ENCODE measurements around the gene CLIP2. TPM values are rescaled to one million over a fixed set of nuclear protein-coding genes. Genes with fewer than 3 reads are reported as not detected.

CLIP2 gene
- total RNA-seq, 1 experiment from 2014 or later = 39.9 TPM

DNA sequence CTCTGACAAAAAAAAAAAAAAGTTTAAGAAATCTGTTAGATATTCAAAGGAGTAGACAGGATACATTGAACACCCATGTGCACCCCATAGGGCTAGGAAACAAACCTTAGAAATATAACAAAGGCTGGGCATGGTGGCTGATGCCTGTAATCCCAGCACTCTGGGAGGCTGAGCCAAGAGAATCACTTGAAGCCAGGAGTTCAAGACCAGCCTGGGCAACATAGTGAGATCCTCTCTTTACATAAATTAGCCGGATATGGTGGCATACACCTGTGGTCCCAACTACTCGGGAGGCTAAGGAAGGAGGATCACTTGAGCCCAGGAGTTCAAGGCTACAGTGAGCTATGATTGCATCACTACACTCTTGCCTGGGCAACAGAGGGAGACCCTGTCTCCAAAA is 15.3 kb downstream of the CLIP2 start:
- TF ChIP-seq CTCF (IDR thresholded peaks at IDR 0.05) (no peak), REST (IDR thresholded peaks at IDR 0.05; ENCODE audit: insufficient read depth in 1 of 2, low read depth in 2 of 2, low read length in 1 of 2) (no peak), POLR2AphosphoS5 (IDR thresholded peaks at IDR 0.05; ENCODE audit: low read depth, low read length) (no peak), SIN3A (IDR thresholded peaks at IDR 0.05; ENCODE audit: borderline replicate concordance, insufficient read depth, low read depth, low read length) (no peak), TCF7L2 (IDR thresholded peaks at IDR 0.05; ENCODE audit: low read depth, low read length) (no peak)
- no peaks in the 10 kb centered on the region for H3K36me3 ChIP-seq (ENCODE audit: control insufficient read depth, insufficient read depth, low read length)
- H3K9me3 ChIP-seq (ENCODE audit: control insufficient read depth, insufficient read depth, low read depth, low read length) = no peaks in the 10 kb centered on the region
- CTCF ChIA-PET = no interaction called here
- in situ Hi-C loops (cut with HindIII; ENCODE audit: low pct_unique_long_range_greater_than_20kb, low sequenced_read_pairs) (no loop called here), intact Hi-C loops (cut with micrococcal nuclease; ENCODE audit: unreplicated experiment) (no loop called here)
- no peak for DNase-seq (ENCODE audit: low read depth, low spot score)
- no peak overlapping the region for H3K4me3 ChIP-seq (ENCODE audit: low read depth in 2 of 2, low read length in 2 of 2)
- POLR2A ChIA-PET = no interaction called here
- H3K27me3 ChIP-seq (ENCODE audit: control insufficient read depth, insufficient read depth, low read length) = no peaks in the 10 kb centered on the region
- no peak for ATAC-seq
- H3K4me1 ChIP-seq (ENCODE audit: control insufficient read depth, insufficient read depth, low read length) = peaks cover 24% of the 10 kb centered on the region
- H3K27ac ChIP-seq (ENCODE audit: low read length) = no peak overlapping the region
- no TSS peak for BruUV-seq (replicated peaks)

DNA sequence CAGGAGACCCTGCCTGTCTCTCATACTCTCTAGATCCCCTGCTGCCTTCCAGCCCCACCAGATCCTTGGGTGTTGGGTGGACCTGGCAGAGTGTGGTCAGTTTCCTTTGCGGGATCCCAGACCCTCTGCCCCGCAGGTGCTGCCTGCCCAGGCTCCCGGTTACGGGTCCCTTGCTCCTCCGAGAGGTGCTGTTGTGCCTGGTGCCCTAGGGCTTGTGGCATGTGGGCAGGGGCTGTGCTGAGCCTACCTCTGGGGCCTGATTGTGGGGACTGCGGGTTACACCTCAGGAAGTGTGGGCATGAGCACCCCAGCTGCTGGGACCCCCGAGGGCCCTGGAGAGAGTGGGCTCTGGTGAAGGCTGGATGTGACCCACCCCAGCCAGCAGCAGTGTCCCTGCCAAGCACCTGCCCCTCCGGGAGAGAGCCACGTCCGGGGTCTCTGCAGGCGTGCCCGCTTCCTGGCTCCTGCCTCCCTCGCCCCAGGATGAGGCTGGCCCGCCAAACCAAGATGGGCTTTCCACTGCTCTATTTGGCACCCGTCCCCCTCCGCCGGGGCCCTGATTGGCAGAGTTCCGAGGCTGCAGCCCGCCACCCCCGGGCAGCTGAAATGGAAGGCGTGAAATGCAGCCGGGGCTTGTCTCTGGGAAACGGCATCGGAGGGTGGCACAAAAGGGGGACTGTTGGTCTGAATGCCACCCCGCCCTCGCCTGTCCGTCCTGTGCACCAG is 17.0 kb downstream of the CLIP2 start:
- ChIA-PET CTCF (no interaction called here), POLR2A (no interaction called here)
- ATAC-seq (no peak), DNase-seq (ENCODE audit: low read depth, low spot score) (no peak)
- in situ Hi-C loops (cut with HindIII; ENCODE audit: low pct_unique_long_range_greater_than_20kb, low sequenced_read_pairs) (no loop called here), intact Hi-C loops (cut with micrococcal nuclease; ENCODE audit: unreplicated experiment) (no loop called here)
- H3K4me3 ChIP-seq (ENCODE audit: low read depth in 2 of 2, low read length in 2 of 2) = no peak overlapping the region
- BruUV-seq (replicated peaks) = no TSS peak
- H3K36me3 ChIP-seq (ENCODE audit: control insufficient read depth, insufficient read depth, low read length) = no peaks in the 10 kb centered on the region
- no peaks in the 10 kb centered on the region for H3K9me3 ChIP-seq (ENCODE audit: control insufficient read depth, insufficient read depth, low read depth, low read length)
- no peaks in the 10 kb centered on the region for H3K27me3 ChIP-seq (ENCODE audit: control insufficient read depth, insufficient read depth, low read length)
- H3K27ac ChIP-seq (ENCODE audit: low read length) = no peak overlapping the region
- peaks cover 24% of the 10 kb centered on the region for H3K4me1 ChIP-seq (ENCODE audit: control insufficient read depth, insufficient read depth, low read length)
- no peak for TF ChIP-seq POLR2AphosphoS5 (IDR thresholded peaks at IDR 0.05; ENCODE audit: low read depth, low read length)
- no peak for TF ChIP-seq REST (IDR thresholded peaks at IDR 0.05; ENCODE audit: insufficient read depth in 1 of 2, low read depth in 2 of 2, low read length in 1 of 2)
- no peak for TF ChIP-seq TCF7L2 (IDR thresholded peaks at IDR 0.05; ENCODE audit: low read depth, low read length)
- TF ChIP-seq CTCF (IDR thresholded peaks at IDR 0.05) = no peak
- TF ChIP-seq SIN3A (IDR thresholded peaks at IDR 0.05; ENCODE audit: borderline replicate concordance, insufficient read depth, low read depth, low read length) = no peak

All from Panc1 (cell line).